Ovary (tissue), 3 donors: ENCODE measurements around the gene EMP3.

Source experiments
- EP300 ChIP-seq: sonication (generic); formaldehyde crosslinking; IDR thresholded peaks from one replicate; pipeline ENCODE4 v1.6.1; 2017; ENCODE audit warnings: antibody characterized with exemption
- POLR2A ChIP-seq: fragments of 450-650 bp; IDR thresholded peaks from one replicate; pipeline ENCODE4 v1.6.1; 2017; ENCODE audit warnings: antibody characterized with exemption, mild to moderate bottlenecking, moderate library complexity
- TF ChIP-seq, protein P1 (sequence below), 3 donors: fragments of 450-650 bp in 2 of 3; fragments of 200-600 bp in 1 of 3; IDR thresholded peaks; one replicate each; pipeline versions ENCODE4 v1.5.1 to v1.8.0; 2016 to 2022; ENCODE audit warnings: antibody characterized with exemption in 3 of 3, mild to moderate bottlenecking in 1 of 3
- donor health status: DM: no; HTN: no; CAD: no.

GRCh38 chr19:48318286-48318987 lies 6.9 kb upstream of the EMP3 start:
- TF ChIP-seq POLR2A (no peak), EP300 (no peak)
- TF ChIP-seq, protein P1, sequence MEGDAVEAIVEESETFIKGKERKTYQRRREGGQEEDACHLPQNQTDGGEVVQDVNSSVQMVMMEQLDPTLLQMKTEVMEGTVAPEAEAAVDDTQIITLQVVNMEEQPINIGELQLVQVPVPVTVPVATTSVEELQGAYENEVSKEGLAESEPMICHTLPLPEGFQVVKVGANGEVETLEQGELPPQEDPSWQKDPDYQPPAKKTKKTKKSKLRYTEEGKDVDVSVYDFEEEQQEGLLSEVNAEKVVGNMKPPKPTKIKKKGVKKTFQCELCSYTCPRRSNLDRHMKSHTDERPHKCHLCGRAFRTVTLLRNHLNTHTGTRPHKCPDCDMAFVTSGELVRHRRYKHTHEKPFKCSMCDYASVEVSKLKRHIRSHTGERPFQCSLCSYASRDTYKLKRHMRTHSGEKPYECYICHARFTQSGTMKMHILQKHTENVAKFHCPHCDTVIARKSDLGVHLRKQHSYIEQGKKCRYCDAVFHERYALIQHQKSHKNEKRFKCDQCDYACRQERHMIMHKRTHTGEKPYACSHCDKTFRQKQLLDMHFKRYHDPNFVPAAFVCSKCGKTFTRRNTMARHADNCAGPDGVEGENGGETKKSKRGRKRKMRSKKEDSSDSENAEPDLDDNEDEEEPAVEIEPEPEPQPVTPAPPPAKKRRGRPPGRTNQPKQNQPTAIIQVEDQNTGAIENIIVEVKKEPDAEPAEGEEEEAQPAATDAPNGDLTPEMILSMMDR (IDR thresholded peaks at IDR 0.05): no peak
